Breast epithelium (tissue), 4 donors: ENCODE data around the gene FBH1. TPM values are rescaled to one million over a fixed set of nuclear protein-coding genes. Genes with fewer than 3 reads are reported as not detected.

ENCODE experiments used
- DNase-seq, 2 donors: peaks; one replicate each; pipeline ENCODE4 v3.0.0-alpha.2; 2019; ENCODE audit warnings: low spot score in 2 of 2
- H3K27ac ChIP-seq, 2 donors: fragments of 200-600 bp; sonication (generic) in 1 of 2; one replicate each; pipeline ENCODE4 v1.5.1; 2016 to 2019; ENCODE audit warnings: mild to moderate bottlenecking in 1 of 2
- H3K27me3 ChIP-seq, 2 donors: fragments of 200-600 bp; sonication (generic) in 1 of 2; one replicate each; pipeline versions ENCODE4 v1.5.1 to v1.6.0; 2017 to 2019; ENCODE audit warnings: control low read depth in 1 of 2, mild to moderate bottlenecking in 1 of 2
- H3K36me3 ChIP-seq: fragments of 200-600 bp; one replicate; pipeline ENCODE4 v1.5.1; 2019
- H3K4me1 ChIP-seq, 2 donors: fragments of 200-600 bp; sonication (generic); one replicate each; pipeline ENCODE4 v1.5.1; 2016 to 2019; ENCODE audit warnings: control low read depth in 1 of 2
- H3K4me3 ChIP-seq, 3 donors: fragments of 200-600 bp; sonication (generic); 1 replicate in 2 of 3; 2 replicates in 1 of 3; pipeline ENCODE4 v1.5.1; 2016 to 2019; ENCODE audit warnings: mild to moderate bottlenecking in 3 of 3, moderate library complexity in 2 of 3
- H3K9me3 ChIP-seq, 2 donors: fragments of 200-600 bp; sonication (generic) in 1 of 2; one replicate each; pipeline ENCODE4 v1.5.1; 2016 to 2019; ENCODE audit warnings: control low read depth in 1 of 2
- POLR2A ChIP-seq: fragments of 450-650 bp; IDR thresholded peaks from one replicate; pipeline ENCODE4 v1.6.1; 2016; ENCODE audit warnings: antibody characterized with exemption, mild to moderate bottlenecking, moderate library complexity
- POLR2AphosphoS5 ChIP-seq, 3 donors: sonication (generic); formaldehyde crosslinking; IDR thresholded peaks; one replicate each; pipeline ENCODE4 v1.6.1; 2017; ENCODE audit warnings: antibody characterized with exemption in 3 of 3
- intact Hi-C: fragments of 100-400 bp; cut with DNase I; formaldehyde crosslinking; loops from one replicate; pipeline ENCODE4 v1.15.1; 2023; ENCODE audit warnings: low total_unique reads
- total RNA-seq, 3 donors: library from RNA; depleted of rRNA; stranded (reverse); fragments of >200 nt; gene quantifications; one replicate each; pipeline ENCODE4 v1.1.0, GENCODE V29; 2016
- TF ChIP-seq, protein P1 (sequence below), 3 donors: fragments of 450-650 bp; IDR thresholded peaks; one replicate each; pipeline ENCODE4 v1.5.1; 2016 to 2017; ENCODE audit warnings: antibody characterized with exemption in 3 of 3, mild to moderate bottlenecking in 3 of 3, moderate library complexity in 3 of 3

The FBH1 gene
- total RNA-seq, 3 donors from 2014 or later: 91.2 to 115 (median 109) TPM

DNA sequence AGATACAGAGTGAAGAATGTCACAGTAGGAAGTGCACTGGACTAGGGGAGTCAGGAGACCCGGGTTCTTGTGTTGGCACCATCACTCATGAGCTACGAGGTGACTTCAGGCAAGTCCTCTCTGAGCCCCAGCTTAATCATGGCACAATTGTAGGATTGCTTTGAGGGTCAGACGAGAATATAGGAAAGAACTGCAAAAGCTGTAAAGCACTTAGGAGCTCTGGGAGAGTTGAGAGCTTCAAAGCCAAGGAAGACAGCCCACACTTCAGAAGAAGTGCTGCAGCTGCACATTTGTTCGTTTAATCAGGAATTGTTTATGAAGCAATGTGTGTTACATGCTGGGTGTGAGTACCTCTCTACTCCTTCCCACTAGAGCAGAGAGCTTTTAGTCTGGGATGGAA is 4.4 kb downstream of the FBH1 start:
- intact Hi-C loops: no loop called here
- H3K4me3 ChIP-seq: no peak overlapping the region
- DNase-seq: no peak
- H3K4me1 ChIP-seq: peaks cover 3 to 6% of the 10 kb centered on the region in 2 donors
- no peaks in the 10 kb centered on the region for H3K9me3 ChIP-seq
- no peaks in the 10 kb centered on the region for H3K27me3 ChIP-seq
- no peaks in the 10 kb centered on the region for H3K36me3 ChIP-seq
- TF ChIP-seq, protein P1, sequence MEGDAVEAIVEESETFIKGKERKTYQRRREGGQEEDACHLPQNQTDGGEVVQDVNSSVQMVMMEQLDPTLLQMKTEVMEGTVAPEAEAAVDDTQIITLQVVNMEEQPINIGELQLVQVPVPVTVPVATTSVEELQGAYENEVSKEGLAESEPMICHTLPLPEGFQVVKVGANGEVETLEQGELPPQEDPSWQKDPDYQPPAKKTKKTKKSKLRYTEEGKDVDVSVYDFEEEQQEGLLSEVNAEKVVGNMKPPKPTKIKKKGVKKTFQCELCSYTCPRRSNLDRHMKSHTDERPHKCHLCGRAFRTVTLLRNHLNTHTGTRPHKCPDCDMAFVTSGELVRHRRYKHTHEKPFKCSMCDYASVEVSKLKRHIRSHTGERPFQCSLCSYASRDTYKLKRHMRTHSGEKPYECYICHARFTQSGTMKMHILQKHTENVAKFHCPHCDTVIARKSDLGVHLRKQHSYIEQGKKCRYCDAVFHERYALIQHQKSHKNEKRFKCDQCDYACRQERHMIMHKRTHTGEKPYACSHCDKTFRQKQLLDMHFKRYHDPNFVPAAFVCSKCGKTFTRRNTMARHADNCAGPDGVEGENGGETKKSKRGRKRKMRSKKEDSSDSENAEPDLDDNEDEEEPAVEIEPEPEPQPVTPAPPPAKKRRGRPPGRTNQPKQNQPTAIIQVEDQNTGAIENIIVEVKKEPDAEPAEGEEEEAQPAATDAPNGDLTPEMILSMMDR (IDR thresholded peaks at IDR 0.05): no peak
- TF ChIP-seq POLR2AphosphoS5 (IDR thresholded peaks at IDR 0.05) (no peak), POLR2A (no peak)
- H3K27ac ChIP-seq: no peak overlapping the region

DNA sequence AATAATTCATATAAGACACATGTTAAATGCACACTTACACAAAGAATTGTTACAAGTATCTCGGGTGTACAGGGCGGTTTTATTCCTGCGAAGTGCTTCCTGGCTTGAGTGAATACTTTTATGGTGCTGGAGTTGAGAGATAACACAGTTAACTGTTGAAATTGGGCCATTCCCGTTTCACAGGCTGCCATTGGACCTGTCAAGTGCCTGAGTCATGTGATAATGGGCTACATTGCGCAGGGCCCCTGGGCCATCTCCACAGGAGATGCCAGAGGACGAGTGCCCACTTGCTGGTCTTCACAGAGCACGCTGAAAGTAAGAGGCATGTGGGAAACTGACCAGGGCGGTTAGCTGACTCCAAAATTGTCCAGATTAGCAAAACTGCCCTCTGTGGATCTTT is 4.8 kb downstream of the FBH1 start:
- no peak for DNase-seq
- H3K27ac ChIP-seq: no peak overlapping the region
- no peak for TF ChIP-seq POLR2AphosphoS5 (IDR thresholded peaks at IDR 0.05)
- no peak for TF ChIP-seq POLR2A
- TF ChIP-seq, protein P1 (IDR thresholded peaks at IDR 0.05): no peak
- peaks cover 3 to 6% of the 10 kb centered on the region in 2 donors for H3K4me1 ChIP-seq
- H3K9me3 ChIP-seq: no peaks in the 10 kb centered on the region
- intact Hi-C loops: no loop called here
- H3K27me3 ChIP-seq: no peaks in the 10 kb centered on the region
- H3K36me3 ChIP-seq: no peaks in the 10 kb centered on the region
- H3K4me3 ChIP-seq: no peak overlapping the region

DNA sequence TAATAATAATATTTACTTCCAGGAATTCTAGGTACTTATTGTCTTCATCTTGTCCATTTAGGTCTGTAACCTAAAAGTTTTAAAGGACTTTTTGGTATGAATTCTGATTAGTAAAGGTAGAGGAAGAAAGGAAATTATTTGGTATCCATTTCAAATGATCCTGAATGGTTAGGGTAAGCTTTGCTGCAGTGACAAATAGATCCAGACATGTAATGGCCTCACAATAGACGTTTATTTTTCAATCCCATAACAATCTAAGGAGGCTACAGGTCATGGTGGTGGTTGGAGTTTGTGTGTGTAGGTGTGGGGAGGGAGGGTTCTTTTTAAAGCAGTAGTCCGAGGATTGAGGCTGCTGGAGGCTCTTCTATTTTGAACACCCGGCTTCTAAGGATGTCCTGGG is 5.3 kb downstream of the FBH1 start:
- no peak for DNase-seq
- no peak for TF ChIP-seq POLR2A
- TF ChIP-seq POLR2AphosphoS5 (IDR thresholded peaks at IDR 0.05): no peak
- TF ChIP-seq, protein P1 (IDR thresholded peaks at IDR 0.05): no peak
- Histone ChIP-seq H3K27ac (no peak overlapping the region), H3K36me3 (no peaks in the 10 kb centered on the region), H3K27me3 (no peaks in the 10 kb centered on the region), H3K4me3 (no peak overlapping the region), H3K9me3 (no peaks in the 10 kb centered on the region), H3K4me1 (peaks cover 3 to 6% of the 10 kb centered on the region in 2 donors)
- intact Hi-C loops: no loop called here

DNA sequence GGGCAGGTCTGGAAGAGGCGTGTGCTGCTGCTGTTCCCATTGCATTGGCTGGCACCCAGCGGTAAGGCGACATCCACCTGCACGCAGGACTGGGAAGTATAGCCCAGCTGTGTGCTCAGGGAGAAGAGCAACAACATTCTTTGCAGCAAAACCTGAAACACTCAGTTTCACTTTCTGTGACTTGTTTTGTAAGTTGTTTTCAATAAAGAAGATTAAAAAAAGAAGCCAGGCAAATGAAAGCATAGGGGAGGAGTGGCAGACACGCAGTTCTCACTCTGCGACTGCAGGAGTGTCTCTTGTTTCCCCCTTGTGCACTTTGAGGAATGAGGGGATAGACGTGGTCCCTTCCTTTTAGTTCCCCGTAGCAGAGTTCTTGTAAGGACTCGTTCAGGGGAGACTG is 5.8 kb downstream of the FBH1 start:
- intact Hi-C loops: no loop called here
- TF ChIP-seq POLR2AphosphoS5 (IDR thresholded peaks at IDR 0.05) (no peak), POLR2A (no peak)
- TF ChIP-seq, protein P1 (IDR thresholded peaks at IDR 0.05): no peak
- Histone ChIP-seq H3K4me3 (no peak overlapping the region), H3K36me3 (no peaks in the 10 kb centered on the region), H3K4me1 (peaks cover 3 to 6% of the 10 kb centered on the region in 2 donors), H3K27me3 (no peaks in the 10 kb centered on the region), H3K9me3 (no peaks in the 10 kb centered on the region), H3K27ac (no peak overlapping the region)
- DNase-seq: no peak

DNA sequence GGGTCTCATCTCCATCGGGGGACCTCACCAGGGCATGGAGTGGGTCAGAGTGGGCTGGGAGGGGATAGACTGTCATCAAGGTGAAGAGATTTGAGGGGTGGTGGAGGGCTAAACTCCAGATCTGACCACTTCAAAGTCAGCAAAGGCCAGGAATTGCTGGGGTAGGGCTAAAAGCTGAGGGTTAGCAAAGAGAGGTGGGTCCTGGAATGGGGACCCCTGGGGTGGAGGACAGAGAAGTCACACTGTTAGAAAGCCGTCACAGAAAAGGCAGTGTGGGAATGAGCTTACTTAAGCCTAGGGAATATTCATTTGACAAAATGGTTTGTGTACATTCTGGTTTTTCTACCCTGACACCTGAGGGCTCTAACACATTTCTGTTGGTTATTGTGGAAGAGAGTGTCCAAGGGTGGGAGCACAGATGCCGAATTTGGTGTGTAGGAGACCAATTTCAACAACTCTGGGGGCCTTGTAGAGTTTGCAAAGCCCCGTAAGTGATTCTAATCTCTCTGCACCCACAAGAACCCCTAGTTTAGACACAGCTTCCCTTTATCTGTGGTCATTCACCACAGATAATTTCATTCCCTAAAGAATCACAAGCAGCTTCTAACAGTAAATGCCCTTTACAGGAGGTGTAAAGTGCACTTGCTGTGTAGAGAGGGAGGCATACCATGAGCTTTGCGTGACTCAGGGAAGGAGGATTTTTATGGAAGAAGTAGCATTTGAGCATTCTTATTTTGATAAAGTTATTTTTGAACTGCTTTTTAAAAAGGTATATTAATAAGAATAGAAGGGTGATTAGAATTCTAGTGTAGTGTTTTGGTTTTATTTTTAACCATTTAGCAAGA is 6.4 kb downstream of the FBH1 start:
- Histone ChIP-seq H3K27me3 (no peaks in the 10 kb centered on the region), H3K9me3 (no peaks in the 10 kb centered on the region), H3K4me1 (peaks cover 0 to 6% of the 10 kb centered on the region in 2 donors), H3K27ac (no peak overlapping the region), H3K36me3 (no peaks in the 10 kb centered on the region), H3K4me3 (no peak overlapping the region)
- no peak for DNase-seq
- TF ChIP-seq, protein P1 (IDR thresholded peaks at IDR 0.05): no peak
- TF ChIP-seq POLR2AphosphoS5 (IDR thresholded peaks at IDR 0.05) (no peak), POLR2A (no peak)
- intact Hi-C loops: no loop called here
